GM18909 (cell line): ENCODE measurements around the gene FOXD2.

ENCODE experiments used
- ATAC-seq: cut with Tn5 transposase; IDR thresholded peaks from one replicate; pipeline ENCODE4 v1.9.1; 2021; ENCODE audit warnings: mild to moderate bottlenecking; ENCODE audit not compliant: unreplicated experiment, poor library complexity

FOXD2 gene

GRCh38 chr1:47437447-47438164 is at the start of gene FOXD2:
FOXD2 (plus strand) TSS chr1:47438044; CDS start chr1:47438136, 92 bp downstream.
- peak; percentile 82 for ATAC-seq

DNA sequence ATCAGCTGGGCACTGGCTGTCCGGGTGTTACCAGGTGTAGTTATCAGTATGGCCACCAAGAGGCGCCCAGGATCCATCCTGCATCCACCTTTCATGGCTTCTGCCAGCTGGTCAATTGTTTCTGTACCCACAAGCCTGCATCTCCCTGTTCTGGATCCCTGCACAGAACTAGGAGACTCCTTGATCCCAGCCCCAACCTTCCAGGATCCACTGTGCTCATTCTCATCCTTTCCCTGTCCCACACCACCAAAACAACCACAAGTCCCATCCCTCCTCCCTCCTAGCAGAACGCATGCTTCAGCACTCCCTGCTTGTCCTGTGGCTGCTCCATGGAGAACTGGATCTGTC is 49.0 kb upstream of the FOXD2 start:
- ATAC-seq = peak; percentile 80

GRCh38 chr1:47389731-47390130 is 48.1 kb upstream of the FOXD2 start:
- ATAC-seq = no peak

GRCh38 chr1:47390843-47391242 is 47.0 kb upstream of the FOXD2 start:
- no peak for ATAC-seq

DNA sequence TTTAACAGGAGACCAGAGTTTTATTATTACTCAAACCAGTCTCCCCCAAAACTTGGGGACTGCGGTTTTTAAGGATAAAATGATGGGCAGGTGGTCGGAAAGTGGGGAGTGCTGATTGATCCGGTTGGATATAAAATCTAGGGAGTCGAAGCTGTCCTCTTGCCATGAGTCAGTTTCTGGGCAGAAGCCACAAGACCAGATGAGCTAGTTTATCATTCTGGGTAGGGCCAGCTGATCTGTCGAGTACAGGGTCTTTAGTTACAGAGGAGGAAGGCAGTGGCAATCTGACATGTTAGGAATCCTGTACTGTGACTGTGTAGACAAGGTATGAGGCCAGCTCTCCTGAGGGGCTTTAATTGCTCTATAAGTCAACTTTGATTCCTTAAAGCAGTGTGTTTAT is 44.7 kb upstream of the FOXD2 start:
- no peak for ATAC-seq

DNA sequence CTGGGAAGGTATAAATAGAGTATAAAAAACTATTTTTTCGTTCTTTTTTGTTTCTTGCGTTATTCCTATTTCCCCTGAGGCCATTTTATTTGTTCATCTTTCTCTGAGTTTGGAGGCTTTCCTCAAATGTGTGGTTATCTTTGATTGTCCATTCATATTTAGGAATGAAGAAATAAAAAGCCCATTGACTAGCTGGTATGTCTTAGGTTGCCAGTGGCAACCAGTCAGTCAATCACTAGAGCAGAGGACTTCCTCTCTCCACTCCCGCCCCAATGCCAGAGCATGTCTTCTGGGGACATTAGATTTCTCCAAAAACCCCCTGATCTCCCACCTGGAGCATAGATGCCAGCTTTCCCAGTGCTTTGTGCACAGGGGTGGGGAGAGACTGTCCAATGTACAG is 42.4 kb upstream of the FOXD2 start:
- no peak for ATAC-seq

DNA sequence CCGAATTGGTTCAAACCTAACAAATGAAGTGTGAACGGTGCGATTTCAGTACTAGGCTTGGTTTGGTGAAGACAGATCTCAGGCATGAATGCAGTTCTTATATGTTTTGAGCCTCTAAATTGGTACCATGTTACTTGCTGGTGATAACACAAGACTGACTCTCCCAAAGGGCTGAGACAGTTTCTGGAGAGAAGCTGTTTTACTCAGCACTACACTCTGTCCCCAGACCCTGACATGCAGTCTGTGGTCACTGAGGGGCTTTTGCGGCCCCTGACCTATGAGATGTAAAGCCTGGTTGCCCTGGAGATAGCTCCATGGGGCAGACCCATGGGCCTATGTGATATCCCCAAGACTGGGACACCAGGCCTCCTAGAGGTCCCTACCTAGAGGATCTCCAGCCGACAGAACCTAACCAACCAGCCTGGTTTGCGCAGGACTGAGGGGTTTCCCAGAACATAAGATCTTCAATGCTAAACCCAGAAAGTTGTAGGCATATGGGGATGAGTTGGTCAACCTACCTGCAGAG is 41.1 kb upstream of the FOXD2 start:
- no peak for ATAC-seq

DNA sequence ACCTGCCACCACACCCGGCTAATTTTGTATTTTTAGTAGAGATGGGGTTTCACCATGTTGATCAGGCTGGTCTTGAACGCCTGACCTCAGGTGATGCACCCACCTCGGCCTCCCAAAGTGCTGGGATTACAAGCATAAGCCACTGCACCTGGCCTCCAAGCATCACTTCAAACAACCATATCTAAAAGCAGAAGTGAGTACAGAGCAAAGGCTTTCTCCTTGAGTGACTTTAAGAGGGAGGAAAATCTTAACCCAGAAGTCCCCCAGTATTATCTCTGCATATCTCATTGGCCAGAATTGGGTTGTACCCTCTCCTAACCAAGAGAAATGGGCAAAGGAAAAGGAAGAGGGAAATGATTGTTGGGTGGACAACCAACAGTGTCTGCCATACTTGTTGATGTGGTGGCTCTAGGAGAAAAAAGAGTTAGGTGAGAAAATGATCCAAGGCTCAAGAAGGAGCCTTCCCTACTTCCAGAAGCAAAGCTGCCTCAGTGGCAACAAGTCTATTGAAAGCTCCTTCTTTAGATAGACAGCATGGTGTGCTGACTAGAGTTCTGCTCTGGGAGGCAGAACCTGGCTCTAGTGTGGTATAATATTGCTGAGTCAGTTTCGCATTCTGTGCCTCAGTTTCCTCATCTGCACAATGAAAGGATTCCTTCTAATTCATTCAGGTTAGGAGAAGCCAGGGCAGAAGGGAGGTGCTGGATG is 38.6 kb upstream of the FOXD2 start:
- ATAC-seq = no peak

GRCh38 chr1:47399846-47400155 is 38.0 kb upstream of the FOXD2 start:
- ATAC-seq = no peak

GRCh38 chr1:47401761-47402160 is 36.1 kb upstream of the FOXD2 start:
- ATAC-seq = no peak

DNA sequence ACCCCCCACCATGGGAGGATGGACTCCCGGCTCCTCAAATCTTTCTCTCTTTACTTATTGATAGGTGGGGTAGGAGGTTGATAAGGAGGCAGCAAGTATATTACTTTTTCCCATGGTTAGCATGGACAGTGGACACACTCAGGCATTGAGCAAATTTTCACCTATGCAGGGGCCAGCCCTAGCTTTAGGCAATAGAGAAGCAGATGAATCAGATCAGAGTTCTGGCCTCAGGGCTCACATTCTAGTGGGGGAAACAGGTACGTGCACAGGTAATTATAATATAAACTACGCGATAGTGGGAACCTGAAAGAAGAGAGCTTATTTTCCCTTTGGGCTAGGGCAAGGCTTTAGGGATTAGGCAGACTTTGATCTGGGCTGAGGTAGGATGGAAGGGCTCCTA is 35.3 kb upstream of the FOXD2 start:
- no peak for ATAC-seq

GRCh38 chr1:47403321-47403910 is 34.4 kb upstream of the FOXD2 start:
- ATAC-seq = no peak

DNA sequence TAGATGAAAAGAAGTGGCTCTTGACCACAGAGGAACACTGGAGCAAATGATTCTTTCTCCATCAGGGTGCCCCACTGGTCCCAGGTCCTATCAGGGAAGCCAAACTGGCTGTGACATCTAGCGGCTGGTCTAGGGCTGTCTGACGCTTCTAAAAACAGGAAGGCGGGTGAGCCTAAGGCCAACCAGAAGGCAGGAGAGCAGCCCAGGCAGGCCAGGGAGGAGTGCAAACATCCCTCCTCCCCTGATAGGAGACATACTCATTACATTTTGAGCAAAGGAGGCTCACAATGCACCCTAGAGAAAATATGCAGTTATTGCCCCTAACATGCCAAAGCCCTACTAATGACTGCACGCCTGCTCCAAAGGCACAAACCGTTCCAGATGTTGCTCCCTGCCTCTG is 32.1 kb upstream of the FOXD2 start:
- no peak for ATAC-seq

DNA sequence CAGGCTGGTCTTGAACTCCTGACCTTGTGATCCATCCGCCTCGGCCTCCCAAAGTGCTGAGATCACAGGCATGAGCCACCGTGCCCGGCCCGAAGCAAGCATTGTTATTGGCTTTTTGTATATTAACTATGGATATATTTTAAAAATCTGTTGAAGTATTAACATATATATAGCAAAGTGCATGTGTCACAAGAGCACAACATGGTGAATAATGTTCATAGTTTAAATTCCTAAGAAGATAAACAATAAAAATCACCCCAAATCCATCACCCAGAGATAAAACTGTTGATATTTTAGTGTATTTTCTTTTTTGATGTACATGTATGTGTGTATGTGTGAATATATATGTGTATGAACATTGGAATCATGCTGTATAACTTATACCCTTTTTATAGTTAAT is 30.9 kb upstream of the FOXD2 start:
- no peak for ATAC-seq

GRCh38 chr1:47407481-47407880 is 30.4 kb upstream of the FOXD2 start:
- ATAC-seq = no peak

- no peak for ATAC-seq
Measured at GRCh38 chr1:47409311-47410067, 28.4 kb upstream of the FOXD2 start.

DNA sequence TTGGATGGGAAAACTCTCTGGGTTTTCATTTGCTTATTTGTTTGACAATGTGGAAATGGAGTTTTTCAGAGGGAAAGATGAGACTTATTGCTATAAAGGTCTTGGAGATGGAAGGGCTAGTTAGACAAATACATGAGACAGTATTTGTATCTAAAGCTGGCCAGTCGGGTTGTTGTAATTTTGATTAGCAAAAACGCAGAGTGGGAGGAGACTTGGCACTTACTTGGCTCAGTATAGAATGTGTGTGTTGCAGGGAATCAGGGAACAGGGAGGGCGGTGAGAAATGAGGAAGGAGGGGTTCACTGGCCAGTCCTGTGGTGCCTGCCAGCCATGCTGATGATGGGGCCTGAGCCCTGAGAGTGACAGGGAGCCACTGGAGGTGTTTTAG is 27.8 kb upstream of the FOXD2 start:
- no peak for ATAC-seq

DNA sequence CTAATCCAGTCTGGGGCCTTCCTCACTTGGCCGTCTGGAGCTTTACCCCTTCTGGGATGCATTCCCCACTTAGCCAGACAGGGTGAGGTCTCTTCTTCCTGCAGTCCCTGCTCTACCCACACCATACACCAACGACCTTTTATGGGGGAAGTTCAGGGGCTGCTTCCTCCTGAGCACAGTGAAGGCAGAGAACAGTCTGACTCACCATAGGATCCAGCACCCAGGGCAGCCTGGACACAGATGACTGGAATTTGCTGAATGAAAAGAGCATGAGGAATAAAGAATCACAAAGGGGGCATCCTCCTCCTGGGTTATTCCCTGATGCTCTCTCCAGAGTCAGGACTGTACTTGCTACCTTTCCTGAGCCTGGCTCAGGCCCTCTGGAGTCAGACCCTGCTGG is 26.4 kb upstream of the FOXD2 start:
- no peak for ATAC-seq

GRCh38 chr1:47412437-47412836 is 25.4 kb upstream of the FOXD2 start:
- no peak for ATAC-seq

DNA sequence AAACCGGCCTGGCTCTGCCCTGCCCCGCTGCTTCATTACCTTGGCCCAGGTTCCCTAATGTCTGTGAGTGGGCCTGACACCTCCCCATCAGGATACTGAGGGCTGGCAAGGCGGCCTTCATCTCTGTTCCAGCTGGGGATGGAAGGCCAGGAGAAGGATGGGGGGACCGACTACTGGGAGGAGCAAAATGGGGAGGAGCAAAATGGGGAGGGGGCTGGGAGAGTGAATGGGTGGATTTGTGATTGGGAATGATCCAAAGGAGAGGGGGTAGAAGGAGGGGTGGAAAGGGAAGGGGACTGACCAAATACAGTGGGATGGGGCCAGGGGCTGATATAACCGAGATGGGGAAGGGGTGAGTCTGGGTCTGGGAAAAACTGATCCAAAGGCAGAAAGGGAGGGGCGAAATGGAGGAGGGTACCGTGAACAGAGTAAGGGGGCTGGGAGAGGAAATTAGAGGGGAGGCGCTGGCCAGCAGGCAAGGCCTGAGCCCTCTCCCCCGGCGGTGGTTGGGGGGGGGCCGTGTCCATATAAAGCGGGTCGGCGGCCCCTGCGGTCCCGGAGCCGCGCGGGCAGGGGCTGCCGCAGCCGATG is 22.0 kb upstream of the FOXD2 start, which contains the start of gene FOXE3:
Gene FOXE3, plus strand, starts transcription at position 558 of the 591 bp plus-strand sequence. Its CDS starts 31 bp downstream, at position 589.
- no peak for ATAC-seq
